SK-N-MC (cell line): Measurements from ENCODE around the gene FN3K.

ENCODE experiments used
- EZH2 ChIP-seq: fragments of 200-600 bp; sonication (generic); IDR thresholded peaks from one replicate; pipeline ENCODE4 v1.6.1; 2017; ENCODE audit warnings: antibody characterized with exemption
- POLR2AphosphoS5 ChIP-seq: IDR thresholded peaks from 2 replicates; pipeline ENCODE4 v1.6.1; 2012; ENCODE audit warnings: mild to moderate bottlenecking, low read depth, low read length, borderline replicate concordance

DNA sequence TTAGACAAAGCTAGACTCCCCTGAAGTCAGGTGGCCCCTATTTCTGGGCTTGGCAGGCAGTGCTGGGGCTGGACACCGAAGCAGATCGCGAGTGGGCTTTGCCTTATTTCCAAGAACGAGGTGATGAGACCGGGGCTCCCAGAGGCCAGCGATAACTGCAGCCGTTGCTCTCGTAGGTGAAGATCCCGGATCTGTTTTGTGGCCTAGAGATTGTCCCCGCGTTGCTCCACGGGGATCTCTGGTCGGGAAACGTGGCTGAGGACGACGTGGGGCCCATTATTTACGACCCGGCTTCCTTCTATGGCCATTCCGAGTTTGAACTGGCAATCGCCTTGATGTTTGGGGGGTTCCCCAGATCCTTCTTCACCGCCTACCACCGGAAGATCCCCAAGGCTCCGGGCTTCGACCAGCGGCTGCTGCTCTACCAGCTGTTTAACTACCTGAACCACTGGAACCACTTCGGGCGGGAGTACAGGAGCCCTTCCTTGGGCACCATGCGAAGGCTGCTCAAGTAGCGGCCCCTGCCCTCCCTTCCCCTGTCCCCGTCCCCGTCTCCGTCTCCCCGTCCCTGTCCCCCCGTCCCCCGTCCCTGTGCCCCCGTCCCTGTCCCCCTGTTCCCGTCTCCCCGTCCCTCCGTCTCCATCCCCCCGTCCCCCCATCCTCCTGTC is 15.0 kb downstream of the FN3K start:
- TF ChIP-seq POLR2AphosphoS5 (no peak), EZH2 (no peak)
